Stimulated activated CD8-positive, alpha-beta memory T cell treated with anti-CD3 and anti-CD28 coated beads, Interleukin-2, amount 100 ng/mL, for 48 hours (primary cell): Measurements from ENCODE around the gene CADPS.

Experiments used
- DNase-seq, 2 donors: peaks; one replicate each; pipeline ENCODE4 v3.0.0-alpha.2; 2020; ENCODE audit warnings: low read depth in 2 of 2

Gene CADPS

GRCh38 chr3:62688050-62688449, 187.2 kb downstream of the CADPS start:
- no peak for DNase-seq

- DNase-seq: no peak
Measured at GRCh38 chr3:62686503-62687294, 188.5 kb downstream of the CADPS start.

- no peak for DNase-seq
Measured at GRCh38 chr3:62682826-62683225, 192.4 kb downstream of the CADPS start.

GRCh38 chr3:62679988-62680387, 195.2 kb downstream of the CADPS start:
- DNase-seq: no peak

GRCh38 chr3:62678841-62679240, 196.4 kb downstream of the CADPS start:
- DNase-seq: no peak

GRCh38 chr3:62677926-62678325, 197.3 kb downstream of the CADPS start:
- no peak for DNase-seq

GRCh38 chr3:62676689-62677271, 198.4 kb downstream of the CADPS start:
- no peak for DNase-seq

GRCh38 chr3:62675492-62675891, 199.7 kb downstream of the CADPS start:
- no peak for DNase-seq

GRCh38 chr3:62672988-62673313, 202.3 kb downstream of the CADPS start:
- no peak for DNase-seq

GRCh38 chr3:62672270-62672987, 202.8 kb downstream of the CADPS start:
- no peak for DNase-seq

- no peak for DNase-seq
Measured at GRCh38 chr3:62670351-62670750, 204.9 kb downstream of the CADPS start.

GRCh38 chr3:62669161-62669560, 206.1 kb downstream of the CADPS start:
- no peak for DNase-seq

- DNase-seq: no peak
Measured at GRCh38 chr3:62667714-62668113, 207.5 kb downstream of the CADPS start.

GRCh38 chr3:62665627-62666437, 209.4 kb downstream of the CADPS start:
- DNase-seq: peak in 1 of 2 donors; percentile 13

- DNase-seq: no peak
Measured at GRCh38 chr3:62662677-62663076, 212.5 kb downstream of the CADPS start.

GRCh38 chr3:62659660-62660059, 215.6 kb downstream of the CADPS start:
- DNase-seq: no peak

GRCh38 chr3:62655691-62656063, 219.5 kb downstream of the CADPS start:
- no peak for DNase-seq

- DNase-seq: no peak
Measured at GRCh38 chr3:62655056-62655690, 220.0 kb downstream of the CADPS start.

GRCh38 chr3:62653796-62654195, 221.4 kb downstream of the CADPS start:
- DNase-seq: no peak

GRCh38 chr3:62647711-62648110, 227.5 kb downstream of the CADPS start:
- no peak for DNase-seq

- no peak for DNase-seq
Measured at GRCh38 chr3:62644493-62644892, 230.7 kb downstream of the CADPS start.

- no peak for DNase-seq
Measured at GRCh38 chr3:62638316-62638715, 236.9 kb downstream of the CADPS start.
